ENCODE measurements around the gene STAT5B. TPM values are rescaled to one million over a fixed set of nuclear protein-coding genes. Genes with fewer than 3 reads are reported as not detected.

The STAT5B gene
- total and polyA plus RNA-seq, 9 of the 15 experiments (the other 6 are each of a cell fraction or from before 2014, with no cell fraction given) = 20.8 to 176 (median 92.4) TPM

GRCh38 chr17:42224651-42225050 lies 51.5 kb downstream of the STAT5B start:
- CTCF ChIA-PET (ENCODE audit: low intra/inter-chr PET ratio) = no interaction called here
- Histone ChIP-seq H3K27me3 (ENCODE audit: control insufficient read depth in 2 of 2, insufficient read depth in 2 of 2, low read length in 2 of 2) (no peaks in the 10 kb centered on the region), H2AFZ (ENCODE audit: low read depth, low read length) (no peak overlapping the region), H4K20me1 (replicated peaks; ENCODE audit: control insufficient read depth, insufficient read depth, low read length) (no peaks in the 10 kb centered on the region), H3K4me3 (no peak overlapping the region), H3K9me3 (replicated peaks; ENCODE audit: control insufficient read depth, insufficient read depth, low read depth, low read length) (no peaks in the 10 kb centered on the region), H3K4me1 (replicated peaks in 1 of 2; ENCODE audit: control insufficient read depth in 2 of 2, insufficient read depth in 2 of 2, low read length in 2 of 2) (peaks cover 0 to 3% of the 10 kb centered on the region in 2 experiments; a peak in 2 of 5 replicates), H3K36me3 (ENCODE audit: control insufficient read depth, insufficient read depth, low read length) (peaks cover 85% of the 10 kb centered on the region), H3K27ac (ENCODE audit: extremely low read depth, low read depth, low read length) (no peak overlapping the region), H3K79me2 (ENCODE audit: control insufficient read depth, insufficient read depth, low read length) (peaks cover 17% of the 10 kb centered on the region), H3K9ac (ENCODE audit: insufficient read depth in 1 of 2, low read depth in 2 of 2, low read length in 2 of 2) (no peak overlapping the region), H3K9me1 (ENCODE audit: control insufficient read depth, insufficient read depth, low read length) (no peaks in the 10 kb centered on the region), H3K4me2 (ENCODE audit: insufficient read depth, low read length) (no peak overlapping the region)
- no peak for TF ChIP-seq TFAM (CRISPR knock-in tag; conservative IDR thresholded peaks at IDR 0.05)
- TF ChIP-seq ZNF197 (CRISPR knock-in tag; IDR thresholded peaks at IDR 0.05; ENCODE audit: low read depth) = no peak
- TF ChIP-seq FOXK1 (CRISPR knock-in tag; IDR thresholded peaks at IDR 0.05; ENCODE audit: borderline replicate concordance) = no peak
- no peak for TF ChIP-seq HMGXB4 (CRISPR knock-in tag; IDR thresholded peaks at IDR 0.05)
- no peak for TF ChIP-seq MCM7 (IDR thresholded peaks at IDR 0.05)
- no peak for TF ChIP-seq ZNF146 (CRISPR knock-in tag; IDR thresholded peaks at IDR 0.05; ENCODE audit: unreplicated experiment)
- TF ChIP-seq NR1H2 (CRISPR knock-in tag; IDR thresholded peaks at IDR 0.05) = no peak
- TF ChIP-seq TCF7 (IDR thresholded peaks at IDR 0.05; ENCODE audit: borderline replicate concordance) = no peak
- ATAC-seq (no peak), DNase-seq (ENCODE audit: extremely low read depth in 1 of 4, low spot score in 3 of 4) (no peak), FAIRE-seq (no peak)
- WGBS (ENCODE audit: insufficient coverage, low coverage, missing lambda C conversion rate) = 94% methylated on average over 6 of the region's 6 CpGs
- in situ Hi-C loops (cut with MboI) (loop anchor here (10.0 kb wide), 1 partner anchor 180 kb away; no protein-coding TSS in a partner anchor), intact Hi-C loops (cut with micrococcal nuclease) (loop anchor here (10.0 kb wide), 2 partner anchors 90 to 180 kb away; no protein-coding TSS in a partner anchor)
- BruUV-seq (replicated peaks) = no TSS peak
- POLR2A ChIA-PET = interaction anchor here (0.6 kb wide), 1 partner anchor 17 kb away, joined by 3 read pairs; no protein-coding TSS in a partner anchor

Data from K562 (cell line).